GM18526 (cell line): ENCODE data around the gene APBA1.

ENCODE experiments used
- POLR2A ChIP-seq: IDR thresholded peaks from 3 replicates; pipeline ENCODE4 v1.6.1; 2011; ENCODE audit not compliant: insufficient read length; ENCODE audit errors: extremely low read depth

APBA1 gene

GRCh38 chr9:69542942-69543704 lies 129.0 kb downstream of the APBA1 start:
- no peak for TF ChIP-seq POLR2A

- TF ChIP-seq POLR2A: no peak
Measured at GRCh38 chr9:69542058-69542457, 130.1 kb downstream of the APBA1 start.

GRCh38 chr9:69535911-69536310 lies 136.3 kb downstream of the APBA1 start:
- no peak for TF ChIP-seq POLR2A

GRCh38 chr9:69535286-69535832 lies 136.8 kb downstream of the APBA1 start:
- no peak for TF ChIP-seq POLR2A

GRCh38 chr9:69532396-69532795 lies 139.8 kb downstream of the APBA1 start:
- TF ChIP-seq POLR2A: no peak

GRCh38 chr9:69527454-69527853 lies 144.7 kb downstream of the APBA1 start:
- no peak for TF ChIP-seq POLR2A

GRCh38 chr9:69526699-69527098 lies 145.5 kb downstream of the APBA1 start:
- no peak for TF ChIP-seq POLR2A

- no peak for TF ChIP-seq POLR2A
Measured at GRCh38 chr9:69519470-69520240, 152.5 kb downstream of the APBA1 start.

- no peak for TF ChIP-seq POLR2A
Measured at GRCh38 chr9:69516353-69517322, 155.5 kb downstream of the APBA1 start.

- TF ChIP-seq POLR2A: no peak
Measured at GRCh38 chr9:69515810-69516209, 156.4 kb downstream of the APBA1 start.

- TF ChIP-seq POLR2A: no peak
Measured at GRCh38 chr9:69513141-69513820, 158.9 kb downstream of the APBA1 start.

- TF ChIP-seq POLR2A: no peak
Measured at GRCh38 chr9:69504058-69504457, 168.1 kb downstream of the APBA1 start.

- TF ChIP-seq POLR2A: no peak
Measured at GRCh38 chr9:69502671-69503301, 169.4 kb downstream of the APBA1 start.

- no peak for TF ChIP-seq POLR2A
Measured at GRCh38 chr9:69500896-69501295, 171.3 kb downstream of the APBA1 start.

- TF ChIP-seq POLR2A: no peak
Measured at GRCh38 chr9:69499959-69500358, 172.2 kb downstream of the APBA1 start.

- no peak for TF ChIP-seq POLR2A
Measured at GRCh38 chr9:69499407-69499806, 172.8 kb downstream of the APBA1 start.
